Adrenal gland (tissue), 5 donors: Measurements from ENCODE around the gene CMTM8.

Source experiments
- POLR2A ChIP-seq, 2 donors: fragments of 450-650 bp; IDR thresholded peaks; one replicate each; pipeline ENCODE4 v1.6.1; 2017; ENCODE audit warnings: antibody characterized with exemption in 2 of 2, mild to moderate bottlenecking in 2 of 2, moderate library complexity in 1 of 2
- TF ChIP-seq, protein P1 (sequence below), 6 experiments: fragments of 450-650 bp in 4 of 6; fragments of 200-600 bp in 2 of 6; sonication (generic) in 1 of 6; IDR thresholded peaks; 1 replicate in 5 of 6; 2 replicates in 1 of 6; pipeline versions ENCODE4 v1.5.1 to v1.8.0; 2016 to 2021; ENCODE audit warnings: antibody characterized with exemption in 6 of 6, mild to moderate bottlenecking in 2 of 6, moderate library complexity in 1 of 6
- donor health status: DM: no; HTN: no; CAD: no.

DNA sequence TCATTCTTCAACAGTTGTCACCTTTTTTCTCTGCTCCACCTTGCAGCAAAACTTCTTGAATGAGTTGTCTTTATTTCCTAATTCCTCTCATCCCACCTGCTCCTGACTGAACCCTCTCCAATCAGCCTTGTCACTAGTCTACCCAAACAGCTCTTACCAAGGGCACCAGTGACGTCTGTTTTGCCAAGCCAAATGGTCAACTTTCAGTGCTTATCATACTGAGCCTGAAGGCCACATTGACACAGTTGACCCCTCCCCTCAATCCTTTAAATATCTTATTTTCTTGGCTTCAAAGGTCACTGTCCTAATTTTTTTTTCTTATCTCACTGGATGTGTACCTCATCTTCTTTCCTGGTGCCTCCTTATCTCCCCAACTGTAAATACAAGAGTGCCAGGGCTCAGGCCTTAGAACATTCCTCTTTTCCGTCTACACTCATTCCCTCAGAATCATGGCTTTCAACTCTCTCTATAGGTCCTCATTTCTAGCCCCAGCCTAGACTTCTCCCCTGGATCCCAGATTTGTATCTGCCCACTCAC lies 43.2 kb downstream of the CMTM8 start:
- no peak for TF ChIP-seq POLR2A (IDR thresholded peaks at IDR 0.05)
- TF ChIP-seq, protein P1, sequence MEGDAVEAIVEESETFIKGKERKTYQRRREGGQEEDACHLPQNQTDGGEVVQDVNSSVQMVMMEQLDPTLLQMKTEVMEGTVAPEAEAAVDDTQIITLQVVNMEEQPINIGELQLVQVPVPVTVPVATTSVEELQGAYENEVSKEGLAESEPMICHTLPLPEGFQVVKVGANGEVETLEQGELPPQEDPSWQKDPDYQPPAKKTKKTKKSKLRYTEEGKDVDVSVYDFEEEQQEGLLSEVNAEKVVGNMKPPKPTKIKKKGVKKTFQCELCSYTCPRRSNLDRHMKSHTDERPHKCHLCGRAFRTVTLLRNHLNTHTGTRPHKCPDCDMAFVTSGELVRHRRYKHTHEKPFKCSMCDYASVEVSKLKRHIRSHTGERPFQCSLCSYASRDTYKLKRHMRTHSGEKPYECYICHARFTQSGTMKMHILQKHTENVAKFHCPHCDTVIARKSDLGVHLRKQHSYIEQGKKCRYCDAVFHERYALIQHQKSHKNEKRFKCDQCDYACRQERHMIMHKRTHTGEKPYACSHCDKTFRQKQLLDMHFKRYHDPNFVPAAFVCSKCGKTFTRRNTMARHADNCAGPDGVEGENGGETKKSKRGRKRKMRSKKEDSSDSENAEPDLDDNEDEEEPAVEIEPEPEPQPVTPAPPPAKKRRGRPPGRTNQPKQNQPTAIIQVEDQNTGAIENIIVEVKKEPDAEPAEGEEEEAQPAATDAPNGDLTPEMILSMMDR (IDR thresholded peaks at IDR 0.05): no peak
